Activated naive CD8-positive, alpha-beta T cell treated with anti-CD3 and anti-CD28 coated beads, Interleukin-2, amount 50 U/mL, for 16 hours (primary cell): ENCODE measurements around the gene ZFP62.
A peak's percentile ranks its signal among the peaks of the same experiment; 100 is the strongest.
"Not testable (repeated sequence)": the region's sequence is repeated elsewhere in the genome, so short reads cannot be mapped to it uniquely, and the experiment has no call there.

ENCODE experiments used
- DNase-seq: peaks from one replicate; pipeline ENCODE4 v3.0.0-alpha.2; 2020; ENCODE audit warnings: low read depth, low spot score

The ZFP62 gene

GRCh38 chr5:180860887-180861822, at the start of gene ZFP62:
ZFP62 (minus strand) TSS chr5:180861276; CDS start chr5:180861219, 57 bp downstream.
- DNase-seq, result peak; percentile 64

- DNase-seq, result no peak
Observed at GRCh38 chr5:180910735-180911134, 49.7 kb upstream of the ZFP62 start.

GRCh38 chr5:180910182-180910581, 49.1 kb upstream of the ZFP62 start:
- no peak for DNase-seq

GRCh38 chr5:180909782-180910181, 48.7 kb upstream of the ZFP62 start:
- DNase-seq, result no peak

GRCh38 chr5:180908998-180909731, 48.1 kb upstream of the ZFP62 start:
- DNase-seq, result no peak

- DNase-seq, result no peak
Observed at GRCh38 chr5:180908400-180908799, 47.3 kb upstream of the ZFP62 start.

- DNase-seq, result no peak
Observed at GRCh38 chr5:180901319-180902009, 40.4 kb upstream of the ZFP62 start.

- no peak for DNase-seq
Observed at GRCh38 chr5:180900178-180900577, 39.1 kb upstream of the ZFP62 start.

- DNase-seq, result no peak
Observed at GRCh38 chr5:180898621-180899246, 37.7 kb upstream of the ZFP62 start, which contains the start of gene BTNL8. BTNL8 (plus strand) TSS chr5:180899159; CDS start chr5:180899311, 152 bp downstream.

- not testable (repeated sequence) for DNase-seq
Observed at GRCh38 chr5:180895330-180895729, 34.3 kb upstream of the ZFP62 start.

GRCh38 chr5:180889381-180889780, 28.3 kb upstream of the ZFP62 start:
- DNase-seq, result no peak

GRCh38 chr5:180885845-180886529, 24.9 kb upstream of the ZFP62 start:
- DNase-seq, result not testable (repeated sequence)

GRCh38 chr5:180875860-180876426, 14.9 kb upstream of the ZFP62 start:
- no peak for DNase-seq

- no peak for DNase-seq
Observed at GRCh38 chr5:180874804-180875582, 13.9 kb upstream of the ZFP62 start.

- no peak for DNase-seq
Observed at GRCh38 chr5:180873615-180874520, 12.8 kb upstream of the ZFP62 start.

- no peak for DNase-seq
Observed at GRCh38 chr5:180872419-180872818, 11.3 kb upstream of the ZFP62 start.

- no peak for DNase-seq
Observed at GRCh38 chr5:180870276-180871068, 9.4 kb upstream of the ZFP62 start.

GRCh38 chr5:180869587-180869986, 8.5 kb upstream of the ZFP62 start:
- DNase-seq, result no peak
